HepG2 (cell line): ENCODE data around the gene CAPG. TPM values are rescaled to one million over a fixed set of nuclear protein-coding genes. Genes with fewer than 3 reads are reported as not detected.

Source experiments
- ARNTL ChIP-seq: sonication (generic); formaldehyde crosslinking; IDR thresholded peaks from 2 replicates; pipeline ENCODE4 v1.4.0; 2020; ENCODE audit warnings: mild to moderate bottlenecking, missing genetic modification reagents
- ATF3 ChIP-seq: sonication (generic); formaldehyde crosslinking; IDR thresholded peaks from 2 replicates; pipeline ENCODE4 v1.4.0; 2020; ENCODE audit warnings: missing genetic modification reagents
- CHCHD3 ChIP-seq: sonication (generic); formaldehyde crosslinking; IDR thresholded peaks from 2 replicates; pipeline ENCODE4 v1.8.0; 2022; ENCODE audit warnings: mild to moderate bottlenecking, missing genetic modification reagents, moderate library complexity
- FOXA1 ChIP-seq, 2 experiments: fragments of 450-650 bp in 1 of 2; sonication (generic) in 1 of 2; formaldehyde crosslinking in 1 of 2; IDR thresholded peaks; 2 replicates each; pipeline versions ENCODE4 v1.4.0 to v1.6.1; 2016 to 2020; ENCODE audit warnings: missing genetic modification reagents in 1 of 2
- HNF1A ChIP-seq, 2 experiments: sonication (generic) in 1 of 2; formaldehyde crosslinking in 1 of 2; IDR thresholded peaks; 2 replicates each; pipeline versions ENCODE4 v1.4.0 to v1.6.1; 2016 to 2020; ENCODE audit warnings: borderline replicate concordance in 1 of 2, low read depth in 1 of 2, mild to moderate bottlenecking in 1 of 2, missing genetic modification reagents in 1 of 2
- HNF1B ChIP-seq: sonication (generic); formaldehyde crosslinking; IDR thresholded peaks from 2 replicates; pipeline ENCODE4 v1.5.1; 2020; ENCODE audit warnings: mild to moderate bottlenecking, moderate library complexity, missing genetic modification reagents
- HNF4G ChIP-seq, 2 experiments: sonication (generic) in 1 of 2; formaldehyde crosslinking in 1 of 2; IDR thresholded peaks; 2 replicates each; pipeline versions ENCODE4 v1.4.0 to v1.6.1; 2011 to 2020; ENCODE audit warnings: borderline replicate concordance in 2 of 2, low read depth in 2 of 2, mild to moderate bottlenecking in 2 of 2, low read length in 1 of 2, missing genetic modification reagents in 1 of 2, moderate library complexity in 1 of 2
- IRF2 ChIP-seq: IDR thresholded peaks from 2 replicates; pipeline ENCODE4 v1.6.1; 2018; ENCODE audit warnings: missing genetic modification reagents, missing compliant biosample characterization
- MAZ ChIP-seq, 2 experiments: sonication (generic) in 1 of 2; formaldehyde crosslinking in 1 of 2; IDR thresholded peaks; 2 replicates each; pipeline versions ENCODE4 v1.5.0 to v1.6.1; 2012 to 2020; ENCODE audit warnings: low read depth in 2 of 2, mild to moderate bottlenecking in 2 of 2, borderline replicate concordance in 1 of 2, improper control_type of control experiment in 1 of 2, low read length in 1 of 2, missing genetic modification reagents in 1 of 2, moderate library complexity in 1 of 2
- NCOA1 ChIP-seq: sonication (generic); formaldehyde crosslinking; IDR thresholded peaks from 2 replicates; pipeline ENCODE4 v1.9.0; 2021; ENCODE audit warnings: missing genetic modification reagents
- NFIB ChIP-seq: sonication (generic); formaldehyde crosslinking; IDR thresholded peaks from 2 replicates; pipeline ENCODE4 v1.9.0; 2021; ENCODE audit warnings: missing genetic modification reagents, mild to moderate bottlenecking, borderline replicate concordance
- NPAS2 ChIP-seq: sonication (generic); formaldehyde crosslinking; IDR thresholded peaks from 2 replicates; pipeline ENCODE4 v1.8.0; 2022; ENCODE audit warnings: mild to moderate bottlenecking, missing genetic modification reagents, borderline replicate concordance
- RAD51 ChIP-seq: fragments of 450-650 bp; IDR thresholded peaks from 2 replicates; pipeline ENCODE4 v1.6.1; 2016; ENCODE audit warnings: borderline replicate concordance
- RBM39 ChIP-seq: fragments of 200-400 bp; formaldehyde crosslinking; IDR thresholded peaks from one replicate; pipeline ENCODE4 v1.6.1; 2018; ENCODE audit warnings: antibody characterized with exemption, mild to moderate bottlenecking, low read depth, low read length; ENCODE audit not compliant: poor library complexity, severe bottlenecking
- TBX3 ChIP-seq: fragments of 450-650 bp; IDR thresholded peaks from 2 replicates; pipeline ENCODE4 v1.6.1; 2017; ENCODE audit warnings: antibody characterized with exemption, mild to moderate bottlenecking, inconsistent platforms, borderline replicate concordance
- ZFP62 ChIP-seq: sonication (generic); formaldehyde crosslinking; IDR thresholded peaks from 2 replicates; pipeline ENCODE4 v1.4.0; 2020; ENCODE audit warnings: missing genetic modification reagents
- ZNF232 ChIP-seq: sonication (generic); formaldehyde crosslinking; IDR thresholded peaks from 2 replicates; pipeline ENCODE4 v1.4.0; 2020; ENCODE audit warnings: missing genetic modification reagents, borderline replicate concordance
- ZNF564 ChIP-seq: sonication (generic); formaldehyde crosslinking; IDR thresholded peaks from 2 replicates; pipeline ENCODE4 v1.8.1; 2023; ENCODE audit warnings: mild to moderate bottlenecking, missing genetic modification reagents
- ZNF761 ChIP-seq: sonication (generic); formaldehyde crosslinking; conservative IDR thresholded peaks from 2 replicates; pipeline ENCODE4 v1.4.0; 2020; ENCODE audit warnings: mild to moderate bottlenecking, missing genetic modification reagents
- ZNF788 ChIP-seq: sonication (generic); formaldehyde crosslinking; IDR thresholded peaks from 2 replicates; pipeline ENCODE4 v1.5.0; 2020; ENCODE audit warnings: mild to moderate bottlenecking, missing genetic modification reagents, borderline replicate concordance
- ZSCAN25 ChIP-seq: sonication (generic); formaldehyde crosslinking; IDR thresholded peaks from 2 replicates; pipeline ENCODE4 v1.8.0; 2022; ENCODE audit warnings: mild to moderate bottlenecking, missing genetic modification reagents
- polyA plus RNA-seq, 8 experiments: library from polyadenylated mRNA; depleted of rRNA in 3 of 8; stranded (reverse) in 7 of 8; unstranded in 1 of 8; fragments of >200 nt; fragmentation: Illumina TruSeq in 4 of 8; extraction: Trizol in 4 of 8; gene quantifications; 2 replicates each; pipeline versions ENCODE4 v1.2.1 to v1.2.3, GENCODE V29; 2011 to 2016; ENCODE audit warnings: low read depth in 4 of 8, missing spikeins in 1 of 8, mixed read lengths in 1 of 8; ENCODE audit not compliant: insufficient read depth in 1 of 8
- total RNA-seq, 5 experiments: library from RNA; depleted of rRNA; stranded (reverse); fragments of >200 nt; fragmentation: Illumina TruSeq; extraction: Trizol; gene quantifications; 2 replicates each; pipeline ENCODE4 v1.2.3, GENCODE V29; 2016; ENCODE audit warnings: low read depth in 1 of 5

Gene CAPG
- total and polyA plus RNA-seq, 2 of the 13 experiments (the other 11 are each of a cell fraction or from before 2014, with no cell fraction given): 12.7 to 18.2 TPM

GRCh38 chr2:85421260-85422071 is 11.3 kb upstream of the CAPG start (continued):
- TF ChIP-seq NFIB (CRISPR knock-in tag) (no peak), NPAS2 (CRISPR knock-in tag) (no peak), TBX3 (peak; percentile 97), HNF1A (IDR thresholded peaks at IDR 0.05; ENCODE audit: low read depth) (peak; percentile 77), HNF1A (CRISPR knock-in tag; IDR thresholded peaks at IDR 0.05; ENCODE audit: borderline replicate concordance) (peak; percentile 91; the same call in 1 of the 2 replicates), MAZ (IDR thresholded peaks at IDR 0.05; ENCODE audit: borderline replicate concordance, low read depth, low read length) (no peak), MAZ (CRISPR knock-in tag; IDR thresholded peaks at IDR 0.05; ENCODE audit: low read depth) (peak; percentile 4; the same call in 1 of the 2 replicates), ZNF564 (0 out of 2 replicates have a peak, but pooled peaks have one; percentile 56), IRF2 (peak; percentile 88), ZNF232 (CRISPR knock-in tag) (peak; percentile 82; the same call in 1 of the 2 replicates), ARNTL (peak; percentile 92), CHCHD3 (CRISPR knock-in tag) (no peak), ATF3 (peak; percentile 90), ZNF788 (CRISPR knock-in tag) (peak; percentile 61), HNF1B (CRISPR knock-in tag) (peak; percentile 87), HNF4G (IDR thresholded peaks at IDR 0.05; ENCODE audit: borderline replicate concordance, low read depth, low read length) (peak; percentile 95), HNF4G (CRISPR knock-in tag; IDR thresholded peaks at IDR 0.05; ENCODE audit: borderline replicate concordance, low read depth) (peak; percentile 73), ZSCAN25 (CRISPR knock-in tag) (peak; percentile 70; the same call in 1 of the 2 replicates), FOXA1 (IDR thresholded peaks at IDR 0.05) (peak; percentile 88), FOXA1 (CRISPR knock-in tag; IDR thresholded peaks at IDR 0.05) (peak; percentile 98), RBM39 (no peak), RAD51 (no peak), NCOA1 (CRISPR knock-in tag) (peak; percentile 64; the same call in 1 of the 2 replicates), ZFP62 (CRISPR knock-in tag) (no peak), ZNF761 (peak; percentile 84; the same call in 1 of the 2 replicates)
